HG02610 (cell line): ENCODE data around the gene EPM2A.

Experiments used
- ATAC-seq: cut with Tn5 transposase; IDR thresholded peaks from one replicate; pipeline ENCODE4 v1.9.1; 2021; ENCODE audit warnings: mild to moderate bottlenecking, moderate library complexity; ENCODE audit not compliant: unreplicated experiment

The EPM2A gene

GRCh38 chr6:145688493-145688905 lies 46.8 kb downstream of the EPM2A start:
- ATAC-seq, result no peak

- no peak for ATAC-seq
Measured at GRCh38 chr6:145685932-145686331, 49.4 kb downstream of the EPM2A start.

DNA sequence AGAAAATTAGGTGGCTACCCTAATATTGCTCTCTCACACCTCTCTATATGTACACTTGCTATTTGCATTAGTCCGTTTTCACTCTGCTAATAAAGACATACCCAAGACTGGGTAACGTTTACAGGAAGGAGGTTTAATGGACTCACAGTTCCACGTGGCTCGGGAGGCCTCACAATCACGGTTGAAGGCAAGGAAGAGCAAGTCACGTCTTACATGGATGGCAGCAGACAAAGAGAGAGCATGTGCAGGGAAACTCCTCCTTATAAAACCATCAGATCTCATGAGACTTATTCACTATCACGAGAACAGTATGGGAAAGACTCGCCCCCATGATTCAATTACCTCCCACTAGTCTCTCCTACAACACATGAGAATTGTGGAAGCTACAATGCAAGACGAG lies 53.4 kb downstream of the EPM2A start:
- no peak for ATAC-seq

GRCh38 chr6:145673504-145673903 lies 61.8 kb downstream of the EPM2A start:
- ATAC-seq, result no peak

- ATAC-seq, result no peak
Measured at GRCh38 chr6:145670311-145670710, 65.0 kb downstream of the EPM2A start.

DNA sequence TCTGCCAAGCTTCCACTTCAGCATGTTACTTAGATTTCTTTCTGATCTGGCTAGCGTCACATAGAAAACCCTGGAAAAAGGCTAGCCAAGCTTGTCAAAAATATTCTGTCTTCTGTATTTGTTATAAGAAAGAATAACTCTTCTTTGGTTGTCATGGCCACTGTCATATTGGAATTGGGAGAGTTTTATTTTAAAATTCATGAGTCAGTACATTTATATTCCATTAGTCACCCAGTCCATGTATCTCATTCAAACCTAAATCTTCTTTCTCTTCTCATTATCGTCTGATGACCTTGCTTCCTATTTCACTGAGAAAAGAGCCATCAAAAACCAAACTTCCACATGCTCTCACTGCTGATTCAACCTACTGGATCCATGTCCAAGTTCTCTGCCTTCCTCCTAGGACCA lies 65.7 kb downstream of the EPM2A start:
- no peak for ATAC-seq

DNA sequence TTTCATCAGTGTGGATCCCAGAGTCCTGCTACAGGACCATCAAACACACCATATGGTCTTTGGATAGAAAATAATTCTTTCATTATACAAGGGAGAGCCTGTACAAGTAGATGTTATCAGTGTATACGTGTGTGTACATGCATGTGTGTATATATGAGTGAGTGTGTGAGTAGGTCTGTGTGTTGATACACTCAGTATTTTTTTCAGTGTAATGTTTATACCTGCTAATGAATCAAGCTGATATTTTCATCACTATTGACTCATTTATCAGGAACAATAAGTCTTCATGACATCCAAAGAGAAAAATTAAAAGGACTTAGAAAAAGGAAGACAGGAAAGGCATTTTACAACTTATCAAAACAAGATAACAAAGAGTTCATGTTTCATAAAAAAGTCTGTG lies 66.5 kb downstream of the EPM2A start:
- ATAC-seq, result no peak

DNA sequence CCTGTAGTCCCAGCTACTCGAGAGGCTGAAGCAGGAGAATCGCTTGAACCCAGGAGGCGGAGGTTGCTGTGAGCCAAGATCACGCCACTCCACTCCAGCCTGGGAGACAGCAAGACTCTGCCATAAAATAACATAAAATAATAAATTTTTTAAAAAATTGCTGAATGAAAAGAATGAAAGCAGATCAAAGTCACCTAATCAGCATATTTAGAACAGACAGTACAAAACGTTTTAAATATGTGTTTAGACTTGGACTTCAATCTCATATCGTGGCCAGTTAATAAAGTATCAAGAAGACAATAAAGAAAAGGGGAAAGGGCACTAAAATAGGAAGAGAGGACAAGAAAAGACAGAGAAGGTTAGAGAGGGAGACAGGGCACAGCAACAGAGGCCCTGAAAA lies 74.6 kb downstream of the EPM2A start:
- no peak for ATAC-seq

- no peak for ATAC-seq
Measured at GRCh38 chr6:145656128-145656527, 79.2 kb downstream of the EPM2A start.

DNA sequence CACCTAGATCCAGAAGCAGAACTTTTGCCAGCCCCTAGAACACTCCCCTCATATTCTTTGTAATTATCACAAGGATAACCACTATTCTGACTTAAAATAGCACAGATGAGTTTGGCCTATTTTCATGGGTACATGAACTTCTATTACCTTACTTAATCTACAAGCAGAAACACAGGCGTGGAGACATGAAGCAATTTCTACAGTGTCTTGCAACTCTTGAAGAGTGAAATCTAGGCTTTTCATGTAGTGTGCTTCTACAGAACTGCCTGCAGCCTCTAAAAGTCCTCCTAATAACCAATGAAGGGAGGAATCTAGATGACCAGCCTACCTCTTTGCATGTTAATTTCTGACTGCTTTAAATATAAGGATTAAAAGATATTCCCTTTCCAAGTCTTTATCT lies 82.7 kb downstream of the EPM2A start:
- ATAC-seq, result no peak

- ATAC-seq, result no peak
Measured at GRCh38 chr6:145651988-145652387, 83.3 kb downstream of the EPM2A start.

- no peak for ATAC-seq
Measured at GRCh38 chr6:145648149-145648548, 87.2 kb downstream of the EPM2A start.

- no peak for ATAC-seq
Measured at GRCh38 chr6:145647602-145648001, 87.7 kb downstream of the EPM2A start.

DNA sequence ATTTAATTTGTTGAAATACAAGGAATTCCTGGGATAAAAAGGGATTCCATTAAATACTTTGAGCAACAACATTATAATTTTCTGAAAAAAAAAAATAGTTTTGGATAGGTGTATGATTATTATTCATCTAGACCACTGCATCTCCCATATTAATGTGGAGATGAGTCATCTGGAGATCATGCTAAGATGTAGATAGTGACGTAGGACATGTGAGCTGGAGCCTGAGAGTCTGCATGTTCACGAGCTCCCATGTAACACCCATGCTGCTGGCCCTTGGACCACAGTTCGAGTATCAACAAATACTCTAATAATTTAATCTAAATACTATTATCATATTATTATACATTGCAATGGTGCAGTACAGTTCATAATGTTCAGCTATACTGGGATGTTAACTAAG lies 91.6 kb downstream of the EPM2A start:
- no peak for ATAC-seq

- ATAC-seq, result peak; percentile 91
Measured at GRCh38 chr6:145633981-145634627, 101.2 kb downstream of the EPM2A start.

GRCh38 chr6:145632971-145633370 lies 102.3 kb downstream of the EPM2A start:
- no peak for ATAC-seq

GRCh38 chr6:145631374-145631773 lies 103.9 kb downstream of the EPM2A start:
- no peak for ATAC-seq

DNA sequence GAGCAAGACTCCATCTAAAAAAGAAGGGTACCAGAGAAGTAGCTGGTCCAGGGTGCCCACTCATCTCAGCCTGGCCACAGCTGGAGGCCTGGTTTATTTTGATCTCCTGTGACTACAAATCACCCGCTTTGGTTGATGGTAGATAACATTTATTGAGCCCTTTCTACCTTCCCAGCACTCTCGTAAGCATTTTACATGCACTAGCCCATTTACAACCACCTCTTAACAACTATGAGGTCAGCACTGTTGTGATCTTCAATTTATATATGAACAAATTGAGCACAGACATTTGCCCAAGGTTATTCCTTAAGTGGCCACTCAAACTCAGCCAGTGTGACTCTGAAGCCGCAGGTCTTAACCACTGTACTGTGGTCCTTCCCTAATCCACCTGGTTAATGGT lies 104.7 kb downstream of the EPM2A start:
- ATAC-seq, result no peak

DNA sequence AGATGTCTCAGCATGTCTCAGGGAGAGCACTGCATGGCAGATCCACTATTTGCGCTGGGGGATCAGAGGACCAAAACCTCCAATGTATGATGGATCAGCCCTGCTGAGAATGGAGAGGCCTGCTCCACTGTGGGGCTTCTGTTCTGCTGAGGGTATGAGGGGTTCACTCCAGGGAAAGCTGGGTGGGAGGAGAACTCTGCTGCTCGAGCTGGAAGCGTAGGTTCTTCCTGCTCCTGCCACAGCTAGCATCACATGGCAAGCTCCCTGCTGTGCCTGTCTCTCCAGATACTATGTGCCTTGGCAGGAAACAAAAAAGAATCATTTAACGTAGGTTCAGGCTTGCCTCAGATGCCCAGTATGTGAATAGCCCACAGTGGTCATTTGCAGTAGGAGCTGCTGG lies 105.8 kb downstream of the EPM2A start:
- ATAC-seq, result no peak

DNA sequence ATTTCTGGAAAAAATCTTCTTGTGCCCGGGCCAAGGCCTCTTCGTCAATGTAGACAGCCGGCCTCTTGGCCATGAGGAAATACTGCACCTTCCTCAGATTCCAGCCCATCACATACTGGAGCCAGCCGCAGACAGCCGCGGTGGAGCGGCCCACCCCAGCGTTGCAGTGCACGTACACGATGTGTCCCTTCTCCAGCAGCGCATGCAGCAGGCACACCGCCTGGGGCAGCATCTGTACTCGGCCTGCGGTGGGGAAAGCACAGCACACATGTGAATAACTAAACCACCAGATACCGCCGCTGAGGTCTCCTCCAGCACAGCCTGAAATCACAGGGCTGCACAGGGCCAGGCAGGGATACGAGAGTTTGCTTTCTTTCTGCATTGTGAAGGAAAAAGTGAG lies 107.9 kb downstream of the EPM2A start:
- no peak for ATAC-seq

DNA sequence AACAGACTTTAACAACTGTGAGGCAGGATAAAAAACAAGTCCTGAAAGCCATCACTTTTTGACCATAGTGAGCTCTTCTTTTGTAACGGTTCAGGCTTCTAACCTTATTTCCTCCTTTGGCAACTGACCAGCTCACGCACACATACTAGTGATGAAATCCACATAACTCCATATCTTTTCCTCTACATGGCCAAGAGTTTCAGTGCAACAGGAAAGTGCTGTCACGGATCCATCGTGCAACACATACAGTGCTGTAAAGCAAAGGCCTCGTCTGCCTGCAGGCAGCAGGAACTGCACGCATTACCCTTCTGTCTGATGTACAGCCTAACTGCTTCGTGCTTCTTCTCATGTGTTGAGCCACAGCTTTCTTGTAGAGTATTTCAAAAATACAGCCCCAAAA lies 108.5 kb downstream of the EPM2A start:
- ATAC-seq, result no peak

GRCh38 chr6:145623231-145623630 lies 112.1 kb downstream of the EPM2A start:
- ATAC-seq, result no peak

DNA sequence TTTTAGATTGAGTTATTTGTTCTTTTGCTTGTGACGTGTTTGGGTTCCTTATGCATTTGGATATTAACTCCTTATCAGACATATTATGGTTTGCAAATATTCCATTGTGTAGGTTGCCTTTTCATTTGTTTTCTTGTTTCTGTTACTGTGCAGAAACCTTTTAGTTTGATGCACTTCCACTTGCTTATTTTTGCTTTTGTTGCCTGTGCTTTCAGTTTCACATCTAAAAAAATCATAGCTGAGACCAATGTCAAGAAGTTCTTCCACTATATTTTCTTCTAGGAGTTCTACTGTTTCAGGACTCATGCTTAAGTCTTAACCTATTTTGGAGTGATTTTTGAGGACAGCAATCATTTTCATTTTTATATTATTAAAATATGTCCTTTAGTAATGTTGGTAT lies 113.5 kb downstream of the EPM2A start:
- ATAC-seq, result no peak
